CD4-positive, alpha-beta T cell (primary cell): Measurements from ENCODE around the gene TMEM131L. TPM values are rescaled to one million over a fixed set of nuclear protein-coding genes. Genes with fewer than 3 reads are reported as not detected.

Experiments
- ATAC-seq: fragments of 200-7000 bp; cut with Tn5 transposase; one replicate; pipeline ENCODE4 v1.10.0; 2022; ENCODE audit warnings: mild to moderate bottlenecking; ENCODE audit not compliant: poor library complexity
- CTCF ChIA-PET: fragments of 350-600 bp; sonication (Branson Sonifier 250); formaldehyde crosslinking; loops from one replicate; lab custom pipeline; 2021; ENCODE audit warnings: antibody characterized with exemption, inconsistent platforms; lab: Charles Lee
- POLR2A ChIA-PET: fragments of 350-600 bp; sonication (Branson Sonifier 250); formaldehyde crosslinking; loops from one replicate; lab custom pipeline; 2021; ENCODE audit warnings: antibody characterized with exemption, inconsistent platforms; lab: Charles Lee
- DNase-seq, 14 experiments: peaks; one replicate each; pipeline ENCODE4 v3.0.0-alpha.2; 2013 to 2020; ENCODE audit warnings: mixed read lengths in 2 of 14
- H3K27ac ChIP-seq, 2 donors: one replicate each; pipeline versions ENCODE4 v1.5.1 to v1.7.0; 2013; ENCODE audit warnings: low read length in 2 of 2, low read depth in 1 of 2, mild to moderate bottlenecking in 1 of 2
- H3K27me3 ChIP-seq, 2 experiments: 1 replicate in 1 of 2; 2 replicates in 1 of 2; pipeline versions ENCODE4 v1.6.1 to v1.7.0; 2013; ENCODE audit warnings: low read length in 2 of 2, control low read depth in 1 of 2, mild to moderate bottlenecking in 1 of 2, moderate library complexity in 1 of 2; ENCODE audit not compliant: insufficient read depth in 2 of 2, control insufficient read depth in 1 of 2
- H3K36me3 ChIP-seq: one replicate; pipeline ENCODE4 v1.6.1; 2013; ENCODE audit warnings: low read length, control low read depth; ENCODE audit not compliant: insufficient read depth
- H3K4me1 ChIP-seq: one replicate; pipeline ENCODE4 v1.6.1; 2013; ENCODE audit warnings: low read length, control low read depth; ENCODE audit not compliant: insufficient read depth
- H3K4me3 ChIP-seq: one replicate; pipeline ENCODE4 v1.5.1; 2013; ENCODE audit warnings: mild to moderate bottlenecking, low read length, moderate library complexity
- H3K9me3 ChIP-seq, 2 experiments: 1 replicate in 1 of 2; 2 replicates in 1 of 2; pipeline versions ENCODE4 v1.6.1 to v1.7.0; 2013; ENCODE audit warnings: low read length in 2 of 2, mild to moderate bottlenecking in 2 of 2, control low read depth in 1 of 2, moderate library complexity in 1 of 2; ENCODE audit not compliant: control insufficient read depth in 1 of 2, insufficient read depth in 1 of 2
- H3K27ac Mint-ChIP-seq: one replicate; pipeline ENCODE4 v1.8.0; 2020; ENCODE audit warnings: mixed read lengths
- H3K27me3 Mint-ChIP-seq: one replicate; pipeline ENCODE4 v1.8.0; 2021; ENCODE audit warnings: mixed read lengths
- H3K36me3 Mint-ChIP-seq: one replicate; pipeline ENCODE4 v1.8.0; 2021; ENCODE audit warnings: low read depth, mixed read lengths
- H3K4me1 Mint-ChIP-seq: one replicate; pipeline ENCODE4 v1.8.0; 2021; ENCODE audit warnings: low read depth, mixed read lengths
- H3K4me3 Mint-ChIP-seq: one replicate; pipeline ENCODE4 v1.8.0; 2020; ENCODE audit warnings: mild to moderate bottlenecking, mixed read lengths
- H3K9me3 Mint-ChIP-seq: one replicate; pipeline ENCODE4 v1.8.0; 2020; ENCODE audit warnings: mixed read lengths
- intact Hi-C, 2 experiments: fragments of 100-400 bp; cut with DNase I in 1 of 2; cut with micrococcal nuclease in 1 of 2; formaldehyde crosslinking; loops; one replicate each; pipeline versions ENCODE4 v1.15.1 to v1.9.0; 2023 to 2025; cut with DNase I, micrococcal nuclease
- total RNA-seq, 174 experiments: library from RNA in 2 of 174; stranded (reverse) in 2 of 174; gene quantifications; one replicate each; pipeline ENCODE4 v1.2.3 and lab custom pipeline; 2021 to 2026
- TF ChIP-seq, protein P1 (sequence below): fragments of 200-600 bp; IDR thresholded peaks from one replicate; pipeline ENCODE4 v1.8.0; 2022; ENCODE audit warnings: antibody characterized with exemption, mild to moderate bottlenecking

TMEM131L gene
- total RNA-seq, 2 experiments from 2014 or later = 101 to 106 TPM

DNA sequence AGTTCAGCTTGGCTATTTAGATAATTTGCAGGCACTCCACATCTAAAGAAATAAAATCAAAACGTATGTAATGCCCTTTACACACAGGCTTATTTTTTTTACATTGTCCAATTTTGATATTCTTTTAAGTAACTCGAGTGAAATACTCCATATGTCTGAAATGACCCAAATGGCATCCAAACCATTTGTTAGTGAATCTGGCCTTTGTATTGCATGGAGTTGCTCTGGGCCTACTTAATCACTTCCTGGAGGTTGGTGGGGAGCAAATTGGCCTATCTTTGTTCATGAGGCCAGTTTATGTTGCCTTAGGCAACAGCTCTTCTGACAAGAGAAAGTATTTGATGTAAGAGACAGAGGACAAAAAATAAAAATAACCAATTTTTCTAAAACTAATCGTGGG is 47.6 kb upstream of the TMEM131L start:
- H3K36me3 ChIP-seq = no peaks in the 10 kb centered on the region
- Mint-ChIP-seq H3K4me1 (peaks cover 10% of the 10 kb centered on the region), H3K36me3 (no peaks in the 10 kb centered on the region), H3K27me3 (no peaks in the 10 kb centered on the region), H3K4me3 (no peak overlapping the region), H3K9me3 (no peaks in the 10 kb centered on the region), H3K27ac (no peak overlapping the region)
- no peaks in the 10 kb centered on the region for H3K9me3 ChIP-seq
- intact Hi-C loops = loop anchor here in 1 of 2 experiments (5.0 kb wide), 1 partner anchor 51 kb away; no protein-coding TSS in a partner anchor
- peaks cover 7% of the 10 kb centered on the region for H3K4me1 ChIP-seq
- no peaks in the 10 kb centered on the region for H3K27me3 ChIP-seq
- no peak overlapping the region for H3K4me3 ChIP-seq
- TF ChIP-seq, protein P1, sequence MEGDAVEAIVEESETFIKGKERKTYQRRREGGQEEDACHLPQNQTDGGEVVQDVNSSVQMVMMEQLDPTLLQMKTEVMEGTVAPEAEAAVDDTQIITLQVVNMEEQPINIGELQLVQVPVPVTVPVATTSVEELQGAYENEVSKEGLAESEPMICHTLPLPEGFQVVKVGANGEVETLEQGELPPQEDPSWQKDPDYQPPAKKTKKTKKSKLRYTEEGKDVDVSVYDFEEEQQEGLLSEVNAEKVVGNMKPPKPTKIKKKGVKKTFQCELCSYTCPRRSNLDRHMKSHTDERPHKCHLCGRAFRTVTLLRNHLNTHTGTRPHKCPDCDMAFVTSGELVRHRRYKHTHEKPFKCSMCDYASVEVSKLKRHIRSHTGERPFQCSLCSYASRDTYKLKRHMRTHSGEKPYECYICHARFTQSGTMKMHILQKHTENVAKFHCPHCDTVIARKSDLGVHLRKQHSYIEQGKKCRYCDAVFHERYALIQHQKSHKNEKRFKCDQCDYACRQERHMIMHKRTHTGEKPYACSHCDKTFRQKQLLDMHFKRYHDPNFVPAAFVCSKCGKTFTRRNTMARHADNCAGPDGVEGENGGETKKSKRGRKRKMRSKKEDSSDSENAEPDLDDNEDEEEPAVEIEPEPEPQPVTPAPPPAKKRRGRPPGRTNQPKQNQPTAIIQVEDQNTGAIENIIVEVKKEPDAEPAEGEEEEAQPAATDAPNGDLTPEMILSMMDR = no peak
- DNase-seq = no peak
- ChIA-PET CTCF (no interaction called here), POLR2A (no interaction called here)
- no peak for ATAC-seq
- H3K27ac ChIP-seq = no peak overlapping the region

DNA sequence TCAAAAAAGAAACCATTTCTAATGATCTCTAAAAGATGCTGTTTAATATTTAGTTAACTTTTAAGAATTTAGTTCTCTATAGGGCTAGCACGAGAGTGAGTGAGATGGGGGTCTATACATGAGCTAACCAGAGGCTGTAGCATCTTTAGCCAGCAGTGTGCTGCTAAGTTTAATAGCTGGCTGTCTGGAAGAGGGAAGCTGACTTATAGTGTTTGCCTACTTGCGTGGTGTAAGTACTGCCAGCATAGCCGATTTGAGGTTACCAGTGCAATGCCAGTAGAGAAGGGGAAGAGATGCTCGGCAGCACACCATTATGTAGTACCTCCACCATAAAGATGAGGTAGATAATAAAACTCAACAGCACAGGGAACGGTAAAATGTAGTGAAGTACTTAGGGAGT is 47.1 kb upstream of the TMEM131L start:
- CTCF ChIA-PET = no interaction called here
- no peak overlapping the region for H3K27ac ChIP-seq
- Mint-ChIP-seq H3K27ac (no peak overlapping the region), H3K36me3 (no peaks in the 10 kb centered on the region), H3K9me3 (no peaks in the 10 kb centered on the region), H3K27me3 (no peaks in the 10 kb centered on the region), H3K4me1 (peaks cover 10% of the 10 kb centered on the region), H3K4me3 (no peak overlapping the region)
- POLR2A ChIA-PET = no interaction called here
- TF ChIP-seq, protein P1 = no peak
- ATAC-seq = no peak
- intact Hi-C loops = loop anchor here in 1 of 2 experiments (5.0 kb wide), 1 partner anchor 52 kb away; no protein-coding TSS in a partner anchor
- H3K27me3 ChIP-seq = no peaks in the 10 kb centered on the region
- no peaks in the 10 kb centered on the region for H3K36me3 ChIP-seq
- peaks cover 7% of the 10 kb centered on the region for H3K4me1 ChIP-seq
- H3K9me3 ChIP-seq = no peaks in the 10 kb centered on the region
- no peak for DNase-seq
- H3K4me3 ChIP-seq = no peak overlapping the region

- no peaks in the 10 kb centered on the region for H3K36me3 ChIP-seq
- Mint-ChIP-seq H3K27ac (no peak overlapping the region), H3K9me3 (no peaks in the 10 kb centered on the region), H3K4me3 (no peak overlapping the region), H3K27me3 (no peaks in the 10 kb centered on the region), H3K36me3 (no peaks in the 10 kb centered on the region), H3K4me1 (peaks cover 16% of the 10 kb centered on the region)
- intact Hi-C loops = loop anchor here in 1 of 2 experiments (5.0 kb wide), 1 partner anchor 52 kb away; no protein-coding TSS in a partner anchor
- no peak for ATAC-seq
- H3K9me3 ChIP-seq = no peaks in the 10 kb centered on the region
- TF ChIP-seq, protein P1 = no peak
- CTCF ChIA-PET = no interaction called here
- no peak overlapping the region for H3K4me3 ChIP-seq
- peaks cover 10% of the 10 kb centered on the region for H3K4me1 ChIP-seq
- POLR2A ChIA-PET = interaction anchor here (0.9 kb wide), 1 partner anchor 13 kb away, joined by 4 read pairs; no protein-coding TSS in a partner anchor
- H3K27me3 ChIP-seq = no peaks in the 10 kb centered on the region
- H3K27ac ChIP-seq = no peak overlapping the region
- DNase-seq = peak in 1 of 14 experiments; percentile 16
Measured at GRCh38 chr4:153419673-153420278, 46.4 kb upstream of the TMEM131L start.
